Loucy (cell line): ENCODE results near the gene C10orf143.
A peak's percentile ranks its signal among the peaks of the same experiment; 100 is the strongest.

Experiments used
- H2AFZ ChIP-seq: fragments of 200-600 bp; sonication (generic); 2 replicates; pipeline ENCODE4 v1.6.0; 2016; ENCODE audit warnings: antibody characterized with exemption, mild to moderate bottlenecking, low read length, moderate library complexity
- H3F3A ChIP-seq: fragments of 200-600 bp; 2 replicates; pipeline ENCODE4 v1.6.0; 2016; ENCODE audit warnings: antibody characterized with exemption, low read depth, mild to moderate bottlenecking
- H3K27me3 ChIP-seq: fragments of 200-600 bp; sonication (generic); 2 replicates; pipeline ENCODE4 v1.6.1; 2014; ENCODE audit warnings: low read length, mild to moderate bottlenecking; ENCODE audit not compliant: insufficient read depth, poor library complexity, severe bottlenecking
- H3K36me3 ChIP-seq: fragments of 200-600 bp; sonication (generic); 2 replicates; pipeline ENCODE4 v1.6.1; 2016; ENCODE audit warnings: low read length; ENCODE audit not compliant: insufficient read depth
- H3K4me1 ChIP-seq: fragments of 200-600 bp; sonication (generic); 2 replicates; pipeline ENCODE4 v1.5.1; 2014; ENCODE audit warnings: low read length, mild to moderate bottlenecking; ENCODE audit not compliant: insufficient read depth, poor library complexity, severe bottlenecking
- H3K4me2 ChIP-seq: fragments of 200-600 bp; sonication (generic); 2 replicates; pipeline ENCODE4 v1.6.0; 2014; ENCODE audit warnings: antibody characterized with exemption, low read length, low read depth, mild to moderate bottlenecking; ENCODE audit not compliant: poor library complexity, severe bottlenecking
- H3K4me3 ChIP-seq: fragments of 200-600 bp; sonication (generic); 2 replicates; pipeline ENCODE4 v1.5.1; 2014; ENCODE audit warnings: low read length, mild to moderate bottlenecking, mixed read lengths; ENCODE audit not compliant: poor library complexity, severe bottlenecking
- H3K79me2 ChIP-seq: fragments of 200-600 bp; sonication (generic); 2 replicates; pipeline ENCODE4 v1.6.1; 2014; ENCODE audit warnings: low read length; ENCODE audit not compliant: insufficient read depth
- H3K9ac ChIP-seq: fragments of 200-600 bp; sonication (generic); 2 replicates; pipeline ENCODE4 v1.6.0; 2014; ENCODE audit warnings: mild to moderate bottlenecking, low read depth, low read length, moderate library complexity; ENCODE audit not compliant: poor library complexity, severe bottlenecking
- H3K9me2 ChIP-seq: fragments of 200-600 bp; sonication (generic); replicated peaks from 2 replicates; pipeline ENCODE4 v1.6.1; 2016; ENCODE audit warnings: low read depth, low read length, mixed read lengths
- H3K9me3 ChIP-seq: fragments of 200-600 bp; sonication (generic); 2 replicates; pipeline ENCODE4 v1.6.1; 2014; ENCODE audit warnings: mild to moderate bottlenecking, antibody characterized with exemption, low read length, low read depth; ENCODE audit not compliant: insufficient read depth
- H4K20me1 ChIP-seq: fragments of 200-600 bp; sonication (generic); 2 replicates; pipeline ENCODE4 v1.6.0; 2014; ENCODE audit warnings: antibody characterized with exemption, low read length, mild to moderate bottlenecking; ENCODE audit not compliant: insufficient read depth, poor library complexity, severe bottlenecking
- EZH2phosphoT487 ChIP-seq: fragments of 200-600 bp; IDR thresholded peaks from 2 replicates; pipeline ENCODE4 v1.6.1; 2018; ENCODE audit warnings: antibody characterized with exemption, mild to moderate bottlenecking, moderate library complexity, borderline replicate concordance
- TF ChIP-seq, protein P1 (sequence below): fragments of 200-600 bp; sonication (generic); conservative IDR thresholded peaks from 2 replicates; pipeline ENCODE4 v1.5.1; 2014; ENCODE audit warnings: mild to moderate bottlenecking, antibody characterized with exemption, low read length

The C10orf143 gene

DNA sequence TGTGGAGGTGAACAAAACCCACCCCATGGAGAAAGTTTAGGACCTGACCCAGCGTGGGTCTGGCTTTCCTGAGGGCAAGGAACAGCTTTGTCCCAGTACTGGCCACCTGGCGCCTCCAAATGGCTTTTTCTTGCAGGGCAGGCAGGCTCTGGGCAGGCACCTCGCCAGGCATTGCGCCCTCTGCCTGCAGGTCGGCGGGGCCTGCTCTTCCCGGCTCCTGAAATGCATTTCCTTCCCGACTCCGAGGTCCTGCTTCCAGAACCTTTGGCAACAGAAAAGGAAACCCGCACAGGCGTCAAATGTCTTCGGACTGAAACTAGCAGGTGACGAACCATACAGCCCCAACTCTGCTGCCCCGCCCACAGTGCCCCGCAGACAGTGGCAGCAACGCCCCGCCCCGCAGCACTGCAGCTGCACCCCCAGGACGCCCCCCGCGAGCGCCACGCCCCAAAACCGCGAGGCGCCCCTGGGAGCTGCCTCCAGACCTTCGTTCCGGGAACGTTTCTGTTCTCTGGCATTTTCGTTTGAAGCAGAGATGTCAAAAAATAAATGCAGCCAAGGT lies 65.5 kb downstream of the C10orf143 start:
- Histone ChIP-seq H4K20me1 (no peaks in the 10 kb centered on the region), H3K4me2 (no peak overlapping the region), H3K9ac (no peak overlapping the region), H3K4me1 (no peaks in the 10 kb centered on the region), H2AFZ (no peak overlapping the region), H3K9me3 (no peaks in the 10 kb centered on the region; the same call in 1 of the 2 replicates), H3K9me2 (no peaks in the 10 kb centered on the region), H3K4me3 (no peak overlapping the region), H3K27me3 (no peaks in the 10 kb centered on the region), H3K36me3 (no peaks in the 10 kb centered on the region), H3F3A (no peaks in the 10 kb centered on the region), H3K79me2 (no peaks in the 10 kb centered on the region)
- TF ChIP-seq EZH2phosphoT487, result no peak
- TF ChIP-seq, protein P1, sequence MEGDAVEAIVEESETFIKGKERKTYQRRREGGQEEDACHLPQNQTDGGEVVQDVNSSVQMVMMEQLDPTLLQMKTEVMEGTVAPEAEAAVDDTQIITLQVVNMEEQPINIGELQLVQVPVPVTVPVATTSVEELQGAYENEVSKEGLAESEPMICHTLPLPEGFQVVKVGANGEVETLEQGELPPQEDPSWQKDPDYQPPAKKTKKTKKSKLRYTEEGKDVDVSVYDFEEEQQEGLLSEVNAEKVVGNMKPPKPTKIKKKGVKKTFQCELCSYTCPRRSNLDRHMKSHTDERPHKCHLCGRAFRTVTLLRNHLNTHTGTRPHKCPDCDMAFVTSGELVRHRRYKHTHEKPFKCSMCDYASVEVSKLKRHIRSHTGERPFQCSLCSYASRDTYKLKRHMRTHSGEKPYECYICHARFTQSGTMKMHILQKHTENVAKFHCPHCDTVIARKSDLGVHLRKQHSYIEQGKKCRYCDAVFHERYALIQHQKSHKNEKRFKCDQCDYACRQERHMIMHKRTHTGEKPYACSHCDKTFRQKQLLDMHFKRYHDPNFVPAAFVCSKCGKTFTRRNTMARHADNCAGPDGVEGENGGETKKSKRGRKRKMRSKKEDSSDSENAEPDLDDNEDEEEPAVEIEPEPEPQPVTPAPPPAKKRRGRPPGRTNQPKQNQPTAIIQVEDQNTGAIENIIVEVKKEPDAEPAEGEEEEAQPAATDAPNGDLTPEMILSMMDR, result peak; percentile 17; the same call in 1 of the 2 replicates

DNA sequence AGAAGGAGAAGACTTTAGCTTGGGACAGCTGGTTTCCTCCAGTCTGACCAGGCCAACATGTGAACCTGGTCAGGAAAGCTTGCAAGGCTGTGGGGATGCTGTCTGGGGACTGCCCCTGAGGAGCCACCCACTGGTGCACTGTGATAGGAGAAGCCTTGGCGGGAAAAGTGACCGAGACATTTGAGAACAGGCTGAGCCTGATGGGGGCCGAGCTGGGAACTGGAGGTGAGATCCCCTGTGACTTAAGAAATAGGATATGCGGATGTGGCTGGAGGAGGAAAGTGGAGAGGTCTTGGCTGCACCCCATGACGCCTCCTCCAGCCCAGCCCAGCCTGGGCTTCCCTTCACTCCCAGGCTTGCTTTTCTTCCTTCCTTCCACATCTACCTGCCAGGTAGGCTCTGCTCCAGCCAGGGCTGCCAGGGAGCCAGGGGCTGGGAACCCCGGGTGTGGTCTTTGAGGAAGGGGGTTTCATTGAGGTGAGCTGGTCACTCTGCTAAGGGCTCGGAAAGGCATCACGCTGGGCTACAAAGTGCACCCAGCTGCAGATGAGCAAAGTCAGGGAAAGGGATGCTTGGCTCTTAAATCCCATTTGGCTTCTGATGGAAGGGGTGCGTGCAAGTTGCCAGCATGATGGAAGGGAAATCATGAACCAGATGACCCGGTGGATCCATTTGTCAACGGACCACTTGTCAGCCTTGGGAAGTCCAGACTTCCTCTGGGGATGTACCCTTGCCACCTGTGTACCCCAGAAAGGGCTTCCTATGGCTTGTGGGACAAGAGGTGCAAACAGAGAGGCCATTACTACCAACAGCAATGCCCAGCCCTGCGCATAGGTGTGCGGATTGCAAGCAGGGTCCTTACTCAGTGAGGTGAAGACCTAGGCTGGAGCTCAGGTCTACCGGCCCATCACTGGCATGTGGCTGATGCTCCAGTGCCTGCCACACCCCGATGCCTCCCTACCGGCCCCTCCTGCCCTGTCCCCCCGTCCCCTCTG lies 66.3 kb downstream of the C10orf143 start:
- Histone ChIP-seq H3K4me3 (no peak overlapping the region), H3K9me3 (no peaks in the 10 kb centered on the region; the same call in 1 of the 2 replicates), H3K9ac (no peak overlapping the region), H3F3A (no peaks in the 10 kb centered on the region), H3K36me3 (no peaks in the 10 kb centered on the region), H2AFZ (no peak overlapping the region), H3K9me2 (no peaks in the 10 kb centered on the region), H3K4me1 (no peaks in the 10 kb centered on the region), H4K20me1 (no peaks in the 10 kb centered on the region), H3K27me3 (no peaks in the 10 kb centered on the region), H3K79me2 (no peaks in the 10 kb centered on the region), H3K4me2 (no peak overlapping the region)
- TF ChIP-seq EZH2phosphoT487, result no peak
- TF ChIP-seq, protein P1, result no peak

DNA sequence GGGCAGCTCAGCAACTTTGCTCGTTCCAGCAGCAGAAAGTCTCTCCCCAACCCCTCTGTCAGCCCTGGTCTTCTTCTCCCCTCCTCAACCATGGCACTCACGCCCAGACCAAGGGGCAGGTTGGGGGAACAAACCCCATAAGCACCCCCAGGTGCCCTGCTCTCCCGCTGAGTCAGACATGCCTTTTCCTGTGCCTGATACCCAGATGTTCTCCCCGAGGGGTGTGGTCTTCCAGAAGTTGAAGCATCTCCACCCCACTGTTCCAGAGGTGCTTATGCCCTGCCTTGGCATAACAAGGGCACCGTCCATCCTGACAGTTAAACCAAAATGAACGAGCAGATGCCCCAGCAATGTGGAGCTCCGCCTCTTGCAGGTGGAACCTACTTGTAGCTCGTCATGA lies 67.1 kb downstream of the C10orf143 start:
- no peak overlapping the region for H3K4me3 ChIP-seq
- no peaks in the 10 kb centered on the region for H3K27me3 ChIP-seq
- no peaks in the 10 kb centered on the region for H4K20me1 ChIP-seq
- no peaks in the 10 kb centered on the region for H3K9me2 ChIP-seq
- H3K36me3 ChIP-seq, result no peaks in the 10 kb centered on the region
- H3K79me2 ChIP-seq, result no peaks in the 10 kb centered on the region
- no peaks in the 10 kb centered on the region for H3K4me1 ChIP-seq
- H2AFZ ChIP-seq, result no peak overlapping the region
- H3F3A ChIP-seq, result no peaks in the 10 kb centered on the region
- H3K4me2 ChIP-seq, result no peak overlapping the region
- H3K9ac ChIP-seq, result no peak overlapping the region
- no peak for TF ChIP-seq EZH2phosphoT487
- TF ChIP-seq, protein P1, result no peak
- H3K9me3 ChIP-seq, result no peaks in the 10 kb centered on the region; the same call in 1 of the 2 replicates
